Activated T-helper 1 cell treated with anti-CD3 and anti-CD28 coated beads, Interleukin-2, amount 50 U/mL, for 16 hours (primary cell): ENCODE data around the gene PDLIM4.

Experiments used
- DNase-seq, 2 donors: peaks; one replicate each; pipeline ENCODE4 v3.0.0-alpha.2; 2020; ENCODE audit warnings: low read depth in 1 of 2, low spot score in 1 of 2

PDLIM4 gene

GRCh38 chr5:132267166-132267739 lies 9.8 kb downstream of the PDLIM4 start:
- no peak for DNase-seq

- DNase-seq = no peak
Measured at GRCh38 chr5:132267931-132268768, 10.7 kb downstream of the PDLIM4 start.

DNA sequence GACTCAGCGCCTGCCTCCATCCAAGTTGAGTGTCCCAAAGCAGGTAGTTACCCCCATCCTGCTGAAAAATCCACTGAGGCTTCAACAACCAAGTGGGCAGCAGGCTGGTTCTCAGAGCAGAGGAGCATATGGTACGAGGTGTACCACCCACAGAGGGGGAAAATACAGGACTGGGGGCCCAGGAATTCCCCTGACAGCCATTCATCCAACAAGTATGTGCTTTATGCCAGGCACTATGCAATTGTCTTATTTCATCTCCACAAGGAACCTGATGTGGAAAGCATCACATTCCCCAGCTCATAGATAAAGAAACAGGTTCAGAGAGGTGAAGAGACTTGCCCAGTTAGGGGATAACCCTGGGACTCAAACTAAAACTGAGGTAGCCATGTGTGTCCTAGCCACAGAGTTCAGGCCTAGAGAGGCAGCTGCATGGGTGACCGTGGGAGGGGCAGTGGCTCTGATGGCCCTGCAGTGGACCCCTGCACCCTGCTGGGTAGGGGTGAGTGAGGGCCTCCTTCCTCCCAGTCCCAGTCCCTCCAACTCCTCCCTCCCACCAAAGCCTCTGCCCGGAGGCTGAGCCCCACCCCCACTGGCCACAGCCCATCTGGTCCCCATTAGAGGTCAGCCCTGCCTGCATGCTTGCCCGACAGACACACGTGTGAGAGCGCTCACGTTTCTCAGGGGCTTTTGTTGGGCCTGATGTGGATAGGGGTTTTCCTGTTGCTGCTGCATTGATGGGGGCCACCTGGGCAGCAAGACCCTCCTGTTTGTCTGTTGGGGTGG lies 11.5 kb downstream of the PDLIM4 start:
- no peak for DNase-seq

DNA sequence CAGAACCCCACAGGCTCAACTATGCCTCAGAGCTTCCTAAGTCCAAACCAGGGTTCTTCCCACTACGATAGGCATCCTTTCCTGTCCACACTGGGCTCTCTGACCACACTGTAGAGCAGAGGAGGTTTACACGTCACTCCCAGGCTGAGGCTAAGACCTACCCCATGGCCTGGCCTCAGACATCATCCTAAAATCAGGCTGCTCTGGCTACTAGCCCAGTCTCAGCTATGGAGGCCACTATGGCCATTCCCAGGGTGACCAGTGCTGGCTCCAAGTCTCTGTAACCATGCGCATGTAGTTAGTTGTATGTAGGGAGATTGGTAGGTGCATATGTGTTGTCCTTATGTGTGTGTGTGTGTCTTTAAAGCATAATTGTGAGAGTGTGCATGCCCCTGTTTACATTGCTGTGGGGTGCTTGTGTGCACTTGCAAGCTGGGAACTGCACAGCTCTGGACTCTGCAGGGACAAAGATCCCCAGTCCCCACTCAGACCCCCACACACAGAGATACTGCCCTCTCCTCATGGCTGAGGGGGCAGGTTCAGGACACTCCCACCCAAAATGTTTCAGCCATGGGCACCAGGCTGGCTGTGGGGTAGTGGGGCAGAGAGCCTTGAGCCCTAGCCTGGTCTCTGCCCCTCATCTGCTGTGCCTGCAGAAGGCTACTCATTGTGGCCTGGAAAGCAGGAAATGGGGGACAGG lies 12.3 kb downstream of the PDLIM4 start:
- DNase-seq = no peak

DNA sequence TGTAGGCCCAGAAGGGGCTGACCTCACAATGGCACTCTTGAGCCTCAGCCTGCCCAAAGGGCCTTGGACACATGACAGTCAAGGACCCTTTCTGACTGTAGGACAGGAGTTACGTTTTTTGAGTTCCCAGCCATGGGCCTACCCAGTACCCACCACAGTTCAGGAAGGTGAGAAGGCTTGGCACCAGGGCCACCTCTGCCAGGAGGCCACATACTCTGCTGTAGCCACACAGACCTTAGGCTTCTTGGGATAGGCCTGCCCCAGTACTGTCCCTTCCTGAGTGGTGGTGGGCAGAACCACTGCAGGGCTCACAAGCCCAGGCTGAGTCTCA lies 12.8 kb downstream of the PDLIM4 start:
- DNase-seq = no peak

GRCh38 chr5:132270706-132271105 lies 13.2 kb downstream of the PDLIM4 start:
- DNase-seq = no peak

DNA sequence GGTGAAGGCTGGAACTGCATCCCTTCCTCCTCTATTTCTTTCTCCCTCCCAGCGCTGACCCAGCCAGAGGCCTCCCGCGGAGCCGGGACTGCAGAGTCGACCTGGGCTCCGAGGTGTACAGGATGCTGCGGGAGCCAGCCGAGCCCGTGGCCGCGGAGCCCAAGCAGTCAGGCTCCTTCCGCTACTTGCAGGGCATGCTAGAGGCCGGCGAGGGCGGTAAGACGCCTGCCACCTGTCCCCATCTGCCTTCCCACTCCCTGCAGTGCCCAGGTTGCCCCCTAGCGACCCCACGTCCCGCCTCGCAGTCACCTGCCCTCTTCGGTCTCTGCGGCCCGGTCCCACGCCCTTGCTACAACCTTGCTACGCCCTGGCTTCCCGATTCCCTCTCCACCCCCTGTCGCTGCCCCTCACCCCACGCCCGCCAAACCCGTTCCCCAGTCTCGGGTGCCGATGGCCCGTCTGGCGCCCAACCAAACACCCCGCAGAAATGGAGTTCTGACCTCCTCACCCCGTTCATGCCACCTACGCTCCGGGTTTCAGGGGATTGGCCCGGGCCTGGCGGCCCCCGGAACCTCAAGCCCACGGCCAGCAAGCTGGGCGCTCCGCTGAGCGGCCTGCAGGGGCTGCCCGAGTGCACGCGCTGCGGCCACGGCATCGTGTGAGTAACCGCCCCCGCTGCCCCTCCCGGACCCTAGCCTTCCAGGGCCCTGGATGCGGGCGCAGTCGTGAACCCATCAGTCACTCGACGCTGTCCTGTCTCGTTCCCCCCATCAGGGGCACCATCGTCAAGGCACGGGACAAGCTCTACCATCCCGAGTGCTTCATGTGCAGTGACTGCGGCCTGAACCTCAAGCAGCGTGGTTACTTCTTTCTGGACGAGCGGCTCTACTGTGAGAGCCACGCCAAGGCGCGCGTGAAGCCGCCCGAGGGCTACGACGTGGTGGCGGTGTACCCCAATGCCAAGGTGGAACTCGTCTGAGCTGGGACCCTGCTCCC lies 14.1 kb downstream of the PDLIM4 start:
- no peak for DNase-seq

DNA sequence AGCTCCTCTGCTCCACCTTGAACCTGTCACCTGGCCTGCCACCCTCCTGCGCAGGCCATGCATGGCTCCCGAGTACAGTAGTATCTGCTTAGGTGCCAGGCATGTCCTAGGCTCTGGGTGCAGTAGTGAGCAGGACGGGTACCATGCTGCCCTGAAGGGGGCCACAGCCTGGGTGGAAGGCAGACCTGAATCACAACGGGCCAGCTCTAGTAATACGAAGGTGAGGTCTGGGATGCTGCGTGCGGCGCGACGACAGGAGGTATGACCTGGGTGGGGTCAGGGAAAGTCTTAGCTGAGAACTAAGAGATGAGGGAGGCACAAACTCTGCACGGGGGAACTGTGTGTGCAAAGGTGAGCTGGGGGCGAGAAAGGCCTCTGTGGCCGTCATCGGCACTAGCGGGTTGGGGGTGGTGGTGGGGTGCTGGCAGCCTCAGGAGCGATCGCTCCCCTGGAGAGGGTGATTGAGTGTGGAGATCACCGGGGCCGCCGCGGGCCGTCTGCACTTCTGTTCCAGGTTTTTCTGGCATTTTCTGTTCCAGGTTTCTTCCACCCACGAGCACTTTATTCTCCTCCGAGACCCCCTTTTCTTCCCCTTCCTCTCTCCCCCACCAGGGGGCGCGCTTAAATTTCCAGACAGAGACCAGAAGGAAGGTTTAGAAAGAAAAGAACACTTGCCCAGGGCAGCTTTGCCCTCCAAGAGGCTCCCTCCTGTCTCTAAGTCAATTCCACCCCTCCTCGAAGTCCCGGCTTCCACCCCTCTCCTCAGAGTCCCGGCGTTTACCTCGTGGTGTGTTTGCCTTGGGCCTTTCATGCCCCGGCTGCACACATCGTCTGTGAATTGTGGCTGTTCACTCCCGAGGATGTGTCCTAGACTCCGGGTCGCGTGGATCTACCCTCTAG lies 15.1 kb downstream of the PDLIM4 start:
- peak; percentile 43 to 51 for DNase-seq

DNA sequence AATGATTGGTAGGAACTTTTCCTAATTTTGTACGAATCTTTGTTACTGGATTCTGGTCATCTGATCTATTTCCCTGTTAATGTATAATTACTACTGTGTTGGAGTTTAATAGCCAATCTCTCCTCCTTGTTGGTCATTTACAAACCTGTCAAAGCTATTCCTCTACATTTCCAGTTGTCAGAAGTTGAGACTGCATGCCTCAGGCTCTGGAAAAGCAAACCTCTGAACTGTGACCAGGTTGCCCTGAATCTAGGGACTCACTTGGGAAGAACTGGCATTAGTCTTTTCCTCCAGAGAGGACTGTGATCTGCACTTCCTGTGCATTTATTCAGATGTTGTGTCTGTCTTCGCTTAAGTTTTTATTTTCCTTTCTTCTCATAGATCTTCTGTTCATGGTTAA lies 16.1 kb downstream of the PDLIM4 start:
- no peak for DNase-seq

- DNase-seq = no peak
Measured at GRCh38 chr5:132274050-132274792, 16.7 kb downstream of the PDLIM4 start.

GRCh38 chr5:132275367-132276220 lies 18.1 kb downstream of the PDLIM4 start:
- DNase-seq = no peak

GRCh38 chr5:132277256-132277655 lies 19.8 kb downstream of the PDLIM4 start:
- no peak for DNase-seq

DNA sequence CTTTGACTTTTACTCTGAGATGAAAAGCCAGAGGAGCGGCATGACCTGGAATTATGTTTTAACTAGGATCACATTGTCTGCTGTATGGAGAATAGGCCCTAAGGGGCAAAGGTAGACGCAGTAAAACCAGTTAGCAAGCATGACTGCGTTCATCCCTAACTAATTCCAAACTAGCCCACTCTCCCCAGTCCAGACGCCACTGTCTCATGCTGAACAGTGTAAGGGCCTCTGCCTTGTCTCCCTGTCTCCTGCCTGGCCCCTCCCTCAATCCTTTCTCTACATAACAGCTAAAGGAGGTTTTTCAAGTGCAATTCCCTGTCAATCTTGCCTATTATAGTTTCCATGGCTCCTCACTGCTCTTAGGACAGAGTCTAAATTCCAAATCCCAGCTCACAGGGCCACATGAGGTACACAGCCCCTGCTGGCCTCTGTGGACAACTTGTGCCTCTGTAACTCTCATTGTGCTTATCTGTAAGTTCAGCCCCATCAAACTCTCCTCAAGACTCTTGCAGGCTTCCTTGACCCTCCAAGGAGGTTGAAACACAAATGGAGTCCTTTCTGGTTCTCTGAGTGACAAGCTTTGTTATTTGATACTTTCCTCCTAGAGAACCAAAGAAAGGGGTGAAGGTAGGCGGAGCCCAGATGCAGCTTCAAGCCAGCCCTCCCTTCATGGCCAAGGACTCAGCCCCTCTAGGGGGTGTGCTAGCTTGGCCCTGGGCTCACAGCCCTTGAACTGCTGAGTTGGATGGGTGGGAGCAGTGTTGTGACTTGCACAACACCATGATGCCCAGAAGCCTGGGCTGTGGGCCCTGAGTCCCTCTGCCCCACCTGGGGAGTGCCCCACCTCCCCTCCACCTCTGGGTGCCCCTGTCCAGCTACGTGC lies 20.7 kb downstream of the PDLIM4 start:
- no peak for DNase-seq

DNA sequence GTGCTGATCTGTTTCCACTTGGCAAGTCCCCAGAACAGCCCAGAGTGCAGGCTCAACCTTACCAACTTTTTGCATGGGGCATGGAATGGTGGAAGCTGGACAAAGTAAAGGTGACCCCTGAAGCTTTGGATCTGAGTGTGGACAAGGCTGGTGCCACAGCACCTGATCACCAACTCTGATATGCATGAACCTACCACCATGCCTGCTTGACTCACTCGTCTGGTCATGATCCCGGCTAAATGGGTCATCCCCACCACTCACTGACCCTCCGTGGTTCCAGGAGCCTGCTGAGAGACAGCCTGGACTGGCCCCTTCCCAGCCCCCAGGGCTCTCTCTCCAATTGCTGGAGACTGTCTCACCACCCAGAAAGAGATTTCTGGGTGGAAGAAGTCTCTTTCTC lies 22.3 kb downstream of the PDLIM4 start:
- no peak for DNase-seq

GRCh38 chr5:132280371-132281240 lies 23.1 kb downstream of the PDLIM4 start:
- DNase-seq = no peak
